GM12878 (cell line): ENCODE data around the gene PHF21B.

Experiments used
- CTCF ChIP-seq, 3 experiments: IDR thresholded peaks in 2 of 3; conservative IDR thresholded peaks in 1 of 3; 2 replicates each; pipeline ENCODE4 v1.5.1; 2011; ENCODE audit warnings: low read depth in 3 of 3, low read length in 3 of 3, mild to moderate bottlenecking in 3 of 3, control low read depth in 2 of 3, moderate library complexity in 2 of 3, inconsistent platforms in 1 of 3, mixed read lengths in 1 of 3; ENCODE audit not compliant: control insufficient read depth in 2 of 3, insufficient read depth in 1 of 3; ENCODE audit errors: extremely low read depth in 1 of 3
- SMC3 ChIP-seq: IDR thresholded peaks from 2 replicates; pipeline ENCODE4 v1.6.1; 2011; ENCODE audit warnings: low read length, improper control_type of control experiment, borderline replicate concordance

DNA sequence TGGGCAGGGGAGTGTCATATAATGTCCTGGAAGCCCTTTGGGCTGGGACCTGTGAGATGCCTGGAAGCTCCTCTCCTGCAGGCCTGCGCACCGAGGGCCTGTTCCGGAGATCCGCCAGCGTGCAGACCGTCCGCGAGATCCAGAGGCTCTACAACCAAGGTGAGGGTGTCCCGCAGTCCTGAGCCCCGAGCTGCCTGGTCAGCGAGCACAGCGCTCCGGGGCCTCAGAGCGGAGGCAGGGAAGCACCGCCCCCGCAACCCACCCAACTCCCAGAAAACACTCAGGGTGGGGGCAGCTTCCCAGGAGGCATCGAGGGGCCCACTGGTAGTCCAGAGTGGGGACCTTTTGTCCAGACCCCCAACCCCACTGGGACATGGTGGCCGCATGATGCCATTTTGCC, 161.9 kb downstream of the PHF21B start:
- TF ChIP-seq CTCF (IDR thresholded peaks at IDR 0.05 in 2 of 3, conservative IDR thresholded peaks at IDR 0.05 in 1 of 3; ENCODE audit: control insufficient read depth in 2 of 3, extremely low read depth in 1 of 3, insufficient read depth in 1 of 3, low read depth in 3 of 3, low read length in 3 of 3) (no peak), SMC3 (no peak)
